GOT3 (cell line): ENCODE results near the gene SLC66A2.

Experiments
- DNase-seq: peaks from one replicate; lab custom pipeline; 2025; ENCODE audit warnings: mixed read lengths; lab: John Stamatoyannopoulos, UW

SLC66A2 gene

DNA sequence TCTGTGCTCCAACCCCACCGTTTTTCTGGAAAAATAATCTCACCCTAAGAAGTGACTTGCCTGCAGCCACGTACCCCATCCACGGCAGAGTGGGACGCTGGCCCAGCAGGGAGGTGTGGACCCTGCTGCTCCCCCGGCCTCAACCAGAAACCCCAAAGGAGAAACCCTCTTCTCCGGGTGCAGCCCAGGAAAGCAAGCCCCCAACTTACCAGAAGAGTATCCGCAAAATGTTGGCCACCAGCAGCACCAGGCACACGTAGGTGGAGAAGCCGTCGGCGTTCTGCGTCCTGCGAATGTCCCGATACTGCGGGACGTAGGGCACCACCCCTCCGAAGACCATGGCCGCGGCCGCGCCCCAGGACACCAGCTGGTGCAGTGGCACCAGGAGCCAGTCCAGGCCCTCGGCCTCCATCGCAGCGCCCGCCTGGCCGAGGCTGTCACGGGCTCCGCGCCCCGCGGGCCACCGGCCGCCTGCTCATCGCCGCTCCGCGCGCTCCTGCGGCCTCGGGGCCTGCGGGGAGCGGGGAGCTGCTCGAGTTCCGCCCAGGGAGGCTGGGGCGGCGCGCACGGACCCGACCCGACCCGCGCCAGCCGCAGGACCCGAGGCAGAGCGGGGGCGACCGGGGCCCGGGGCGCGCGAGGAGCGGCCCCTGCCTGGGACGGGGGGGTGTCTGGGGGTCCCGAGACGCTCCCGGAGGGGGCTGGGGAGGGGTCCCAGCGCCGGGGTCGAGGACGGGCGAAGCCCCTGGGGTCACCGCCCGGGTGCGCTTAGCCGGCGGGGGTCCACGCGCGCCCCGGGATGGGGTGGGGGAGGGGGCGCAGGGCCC is 725 bp downstream of the SLC66A2 start:
- no peak for DNase-seq

- no peak for DNase-seq
Measured at GRCh38 chr18:79949697-79950487, 1.6 kb downstream of the SLC66A2 start.

DNA sequence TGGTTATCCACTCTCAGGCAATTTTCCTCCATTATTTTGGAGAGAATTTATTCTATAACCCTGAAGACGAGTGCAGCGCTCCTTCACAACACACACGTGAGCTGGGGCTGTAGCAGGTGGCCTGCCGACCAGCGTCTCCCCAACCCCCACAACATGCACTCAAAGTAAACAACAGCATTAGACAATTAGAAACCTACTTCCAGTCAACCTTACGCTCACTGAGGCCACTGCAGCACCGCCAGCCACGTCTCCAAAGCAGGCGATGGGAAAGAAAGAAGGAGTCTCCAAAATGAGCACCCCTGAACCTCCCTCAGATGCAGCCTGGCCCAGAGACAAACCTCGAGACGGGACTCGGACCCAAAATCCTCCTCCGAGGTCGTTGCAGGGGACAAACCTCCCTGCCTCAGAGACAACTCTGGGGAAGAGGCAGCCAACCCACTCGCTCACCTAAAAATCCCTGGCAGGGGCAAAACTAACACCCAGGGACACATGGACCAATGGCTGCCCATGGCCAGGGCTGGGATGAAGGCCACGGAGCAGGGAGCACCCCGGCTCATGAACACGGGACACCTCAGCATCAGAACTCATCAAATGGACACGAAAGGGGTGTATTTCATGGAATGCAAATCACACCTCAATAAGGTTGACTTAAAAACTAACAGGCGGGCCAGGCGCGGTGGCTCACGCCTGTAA is 2.6 kb downstream of the SLC66A2 start:
- no peak for DNase-seq

- DNase-seq, result no peak
Measured at GRCh38 chr18:79947881-79948610, 3.4 kb downstream of the SLC66A2 start.

DNA sequence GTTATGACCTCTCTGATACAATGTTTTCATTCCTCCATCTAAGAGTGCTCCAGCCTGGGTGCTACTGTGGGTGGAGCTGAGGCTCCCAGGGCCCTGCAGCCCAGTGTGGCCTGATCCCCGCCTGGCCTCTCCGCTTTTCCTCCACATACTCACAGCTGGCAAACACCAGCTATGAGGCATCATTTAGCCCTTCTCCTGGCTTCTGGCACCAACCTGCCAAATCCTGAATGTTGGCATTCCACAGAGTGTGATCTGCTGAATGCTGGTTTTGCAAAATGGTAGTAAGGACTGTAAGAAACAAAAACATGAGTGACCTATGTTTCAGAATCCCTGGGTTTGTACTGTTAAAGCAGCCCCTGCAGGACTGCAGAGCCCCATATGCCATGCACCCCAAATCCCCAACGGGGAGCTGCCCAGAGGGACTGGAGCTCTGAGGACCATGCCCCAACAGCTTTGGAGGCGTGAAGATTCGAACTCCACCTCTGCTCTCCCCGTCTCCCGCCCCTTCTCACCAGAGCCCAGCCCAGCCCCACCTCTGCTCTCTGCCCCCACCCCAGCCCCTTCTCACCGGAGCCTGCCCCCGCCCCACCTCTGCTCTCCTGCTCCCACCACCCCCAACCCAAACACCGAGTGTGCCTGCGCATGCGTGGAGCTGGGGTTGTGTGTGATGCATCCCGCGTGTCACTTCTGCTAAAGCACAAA is 4.2 kb downstream of the SLC66A2 start:
- DNase-seq, result no peak

- DNase-seq, result no peak
Measured at GRCh38 chr18:79945118-79946042, 6.1 kb downstream of the SLC66A2 start.

DNA sequence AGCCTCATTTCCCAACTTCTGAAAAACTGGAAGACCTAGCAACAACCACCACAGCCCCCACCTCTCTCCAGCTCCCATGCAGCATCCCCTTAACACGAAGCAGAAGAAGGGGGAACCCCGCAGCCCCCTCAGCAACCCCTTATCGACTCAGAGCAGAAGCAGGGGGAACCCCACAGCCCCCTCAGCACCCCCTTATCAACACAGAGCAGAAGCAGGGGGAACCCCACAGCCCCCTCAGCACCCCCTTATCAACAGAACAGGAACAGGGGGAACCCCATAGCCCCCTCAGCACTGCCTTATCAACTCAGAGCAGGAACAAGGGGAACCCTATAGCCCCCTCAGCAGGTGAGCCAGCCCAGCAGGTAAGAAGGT is 6.7 kb downstream of the SLC66A2 start:
- no peak for DNase-seq

- DNase-seq, result no peak
Measured at GRCh38 chr18:79944126-79944731, 7.2 kb downstream of the SLC66A2 start.

DNA sequence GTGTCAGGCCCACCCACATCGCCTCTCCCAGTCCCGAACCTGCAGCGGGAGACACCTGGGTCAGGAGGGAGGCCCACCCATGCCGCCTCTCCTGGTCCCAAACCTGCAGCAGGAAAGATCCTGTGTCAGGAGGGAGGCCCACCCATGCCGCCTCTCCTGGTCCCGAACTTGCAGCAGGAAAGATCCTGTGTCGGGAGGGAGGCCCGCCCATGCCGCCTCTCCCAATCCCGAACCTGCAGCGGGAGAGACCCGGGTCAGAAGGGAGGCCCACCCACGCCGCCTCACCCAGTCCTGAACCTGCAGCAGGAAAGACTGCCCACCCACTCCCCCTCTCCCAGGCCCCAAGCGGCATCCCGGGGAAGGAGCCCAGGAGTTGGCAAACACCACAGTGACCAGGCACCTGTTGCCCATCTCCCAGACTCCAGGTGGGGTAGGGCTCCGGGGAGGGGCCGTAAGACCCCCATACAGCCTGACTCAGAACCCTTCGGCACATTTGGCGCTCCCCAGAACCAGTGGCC is 7.8 kb downstream of the SLC66A2 start:
- DNase-seq, result no peak

DNA sequence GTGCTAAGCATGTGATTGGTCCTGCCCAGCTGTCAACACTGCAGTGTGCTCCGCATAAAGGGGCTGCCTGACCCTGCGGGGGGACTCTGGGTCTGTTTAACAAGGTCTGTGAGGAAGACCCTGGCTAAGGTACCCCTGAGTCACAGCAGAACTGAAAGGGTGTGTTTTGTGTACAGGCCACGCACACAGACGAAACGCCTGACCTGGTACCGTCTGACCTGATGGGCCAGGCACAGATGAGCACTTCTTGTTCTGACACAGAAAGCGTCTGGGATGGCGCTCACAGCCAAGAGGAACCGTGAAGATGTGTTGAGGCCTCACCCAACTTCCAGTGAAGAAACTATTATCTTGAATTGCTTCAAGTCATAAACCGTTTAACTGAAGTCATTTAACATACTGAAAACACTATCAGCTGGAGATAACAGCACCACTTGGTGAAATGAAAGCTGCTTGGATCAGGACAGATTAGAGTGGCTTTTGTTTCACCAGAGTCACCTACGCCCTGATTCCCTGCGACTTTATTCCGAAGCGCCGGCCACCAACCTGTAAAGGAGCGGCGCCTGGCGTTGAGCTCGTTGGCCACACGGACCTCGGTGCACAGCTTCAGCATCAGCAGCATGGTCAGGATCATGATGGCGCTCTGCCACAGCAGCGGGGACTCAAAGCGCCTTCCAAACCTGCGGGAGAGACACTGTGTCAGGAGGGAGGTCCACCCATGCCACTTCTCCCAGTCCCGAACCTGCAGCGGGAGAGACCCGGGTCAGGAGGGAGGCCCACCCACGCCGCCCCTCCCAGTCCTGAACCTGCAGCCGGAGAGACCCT is 8.5 kb downstream of the SLC66A2 start:
- no peak for DNase-seq

DNA sequence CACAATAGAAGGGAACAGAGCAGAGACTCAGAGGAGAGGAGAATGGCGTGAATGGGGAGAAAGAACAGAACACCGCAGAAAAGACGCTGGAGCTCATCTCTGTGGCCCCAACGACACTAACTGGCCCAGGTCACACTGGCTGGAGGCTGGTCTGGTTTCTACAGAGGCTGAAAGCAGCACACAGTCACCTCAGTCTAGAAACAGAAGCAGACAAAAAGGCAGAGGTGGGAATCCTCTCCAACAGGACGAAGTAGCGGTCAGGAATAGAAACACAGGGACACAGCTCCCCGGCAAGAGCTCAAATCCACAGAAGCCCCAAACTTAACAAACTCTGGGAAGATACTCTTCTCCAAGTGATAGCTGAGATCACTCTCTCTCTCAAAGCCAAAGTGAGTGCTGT is 9.2 kb downstream of the SLC66A2 start:
- DNase-seq, result no peak

GRCh38 chr18:79941473-79942119 is 9.9 kb downstream of the SLC66A2 start:
- DNase-seq, result no peak

- no peak for DNase-seq
Measured at GRCh38 chr18:79940814-79941472, 10.5 kb downstream of the SLC66A2 start.

- no peak for DNase-seq
Measured at GRCh38 chr18:79940126-79940813, 11.2 kb downstream of the SLC66A2 start.

GRCh38 chr18:79939096-79939495 is 12.4 kb downstream of the SLC66A2 start:
- no peak for DNase-seq

DNA sequence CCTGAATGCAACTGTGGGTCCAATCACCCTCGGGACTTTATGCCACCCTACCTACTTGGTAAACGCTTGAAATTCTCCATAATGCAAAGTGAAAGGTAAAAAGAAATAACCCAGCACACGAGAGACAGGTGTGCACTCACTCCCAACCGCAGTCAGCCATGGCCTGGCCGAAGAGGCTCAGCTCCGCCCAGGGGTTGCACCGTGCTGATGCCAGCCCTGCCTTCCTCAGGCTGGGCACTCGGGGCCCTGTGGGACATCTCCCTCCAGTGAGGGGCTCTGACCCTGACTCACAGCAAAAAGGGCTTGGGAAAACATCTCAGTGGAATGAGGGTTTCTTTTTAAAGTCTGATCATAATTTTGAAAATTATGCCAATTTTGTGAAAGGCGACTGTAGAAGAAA is 13.3 kb downstream of the SLC66A2 start:
- DNase-seq, result no peak
